Activated naive CD8-positive, alpha-beta T cell treated with anti-CD3 and anti-CD28 coated beads for 36 hours (primary cell): Measurements from ENCODE around the gene LRRN4. TPM values are rescaled to one million over a fixed set of nuclear protein-coding genes. Genes with fewer than 3 reads are reported as not detected.

Source experiments
- DNase-seq: peaks from one replicate; pipeline ENCODE4 v3.0.0; 2021
- H3K27ac Mint-ChIP-seq: one replicate; pipeline ENCODE4 v1.8.0; 2022; ENCODE audit warnings: mild to moderate bottlenecking, moderate library complexity, mixed read lengths
- H3K27me3 Mint-ChIP-seq: one replicate; pipeline ENCODE4 v1.8.0; 2022; ENCODE audit warnings: mild to moderate bottlenecking, mixed read lengths
- H3K36me3 Mint-ChIP-seq: one replicate; pipeline ENCODE4 v1.8.0; 2021; ENCODE audit warnings: mild to moderate bottlenecking, mixed read lengths
- H3K4me1 Mint-ChIP-seq: one replicate; pipeline ENCODE4 v1.8.0; 2021; ENCODE audit warnings: mixed read lengths
- H3K4me3 Mint-ChIP-seq: one replicate; pipeline ENCODE4 v1.8.0; 2022; ENCODE audit warnings: mild to moderate bottlenecking, moderate library complexity, mixed read lengths
- H3K9me3 Mint-ChIP-seq: one replicate; pipeline ENCODE4 v1.8.0; 2022; ENCODE audit warnings: mixed read lengths
- total RNA-seq, 2 experiments: library from RNA; stranded (reverse); gene quantifications; one replicate each; pipeline ENCODE4 v1.2.3, GENCODE V29; 2021

LRRN4 gene
- total RNA-seq, 2 experiments from 2014 or later = not detected

GRCh38 chr20:5990946-5991345 lies 62.9 kb downstream of the LRRN4 start:
- H3K36me3 Mint-ChIP-seq = peaks cover 25% of the 10 kb centered on the region
- no peak overlapping the region for H3K27ac Mint-ChIP-seq
- no peak for DNase-seq
- peaks cover 7% of the 10 kb centered on the region for H3K4me1 Mint-ChIP-seq
- H3K9me3 Mint-ChIP-seq = no peaks in the 10 kb centered on the region
- H3K27me3 Mint-ChIP-seq = no peaks in the 10 kb centered on the region
- H3K4me3 Mint-ChIP-seq = no peak overlapping the region

Other genes with a start within 250 kb of the LRRN4 start
- under 1 TPM; 0.10 to 0.16 TPM for gene CHGB, start 142.6 kb downstream of the LRRN4 start, total RNA-seq
- 10 to 100 TPM; 33.1 to 34.1 TPM for gene TRMT6, start 103.5 kb downstream of the LRRN4 start, total RNA-seq
- 10 to 100 TPM; 34.7 to 35.2 TPM for gene MCM8, start 103.4 kb downstream of the LRRN4 start, total RNA-seq
- 10 to 100 TPM; 55.9 to 58.9 TPM for gene CRLS1, start 47.9 kb downstream of the LRRN4 start, total RNA-seq
- gene FERMT1, start 69.0 kb upstream of the LRRN4 start, total RNA-seq = under 1 TPM; 0.32 to 0.52 TPM